Common myeloid progenitor, CD34-positive (primary cell): ENCODE results near the gene PITPNM2.

Experiments
- CTCF ChIA-PET: fragments of 350-600 bp; sonication (Branson Sonifier 250); formaldehyde crosslinking; loops from one replicate; lab custom pipeline; 2021; ENCODE audit warnings: antibody characterized with exemption; lab: Charles Lee
- POLR2A ChIA-PET: fragments of 350-600 bp; sonication (Branson Sonifier 250); formaldehyde crosslinking; loops from one replicate; lab custom pipeline; 2021; ENCODE audit warnings: antibody characterized with exemption; lab: Charles Lee
- DNase-seq, 3 donors: peaks; one replicate each; pipeline versions ENCODE4 v3.0.0 to v3.0.0-alpha.2; 2013
- H3K27ac ChIP-seq, 2 experiments: 1 replicate in 1 of 2; 2 replicates in 1 of 2; pipeline ENCODE4 v1.7.0; 2013; ENCODE audit warnings: inconsistent platforms in 2 of 2, low read length in 2 of 2, mild to moderate bottlenecking in 2 of 2, low read depth in 1 of 2, moderate library complexity in 1 of 2; ENCODE audit not compliant: severe bottlenecking in 2 of 2, insufficient read depth in 1 of 2, poor library complexity in 1 of 2
- H3K27me3 ChIP-seq, 5 experiments: replicated peaks in 2 of 5; 1 replicate in 3 of 5; 2 replicates in 2 of 5; pipeline versions ENCODE4 v1.6.1 to v1.7.0; 2013; ENCODE audit warnings: low read length in 4 of 5, mild to moderate bottlenecking in 2 of 5, moderate library complexity in 2 of 5, inconsistent platforms in 1 of 5; ENCODE audit not compliant: insufficient read depth in 5 of 5, control insufficient read depth in 4 of 5
- H3K36me3 ChIP-seq, 4 experiments: 1 replicate in 2 of 4; 2 replicates in 2 of 4; pipeline versions ENCODE4 v1.6.1 to v1.7.0; 2013; ENCODE audit warnings: low read length in 3 of 4, control low read depth in 1 of 4, mild to moderate bottlenecking in 1 of 4; ENCODE audit not compliant: control insufficient read depth in 4 of 4, insufficient read depth in 4 of 4
- H3K4me1 ChIP-seq, 4 experiments: 1 replicate in 3 of 4; 2 replicates in 1 of 4; pipeline versions ENCODE4 v1.6.1 to v1.7.1; 2013; ENCODE audit warnings: low read length in 3 of 4, mild to moderate bottlenecking in 3 of 4, control low read depth in 1 of 4, inconsistent platforms in 1 of 4, moderate library complexity in 1 of 4; ENCODE audit not compliant: control insufficient read depth in 4 of 4, insufficient read depth in 4 of 4; ENCODE audit errors: control extremely low read depth in 1 of 4
- H3K4me3 ChIP-seq, 7 experiments: 1 replicate in 4 of 7; 2 replicates in 3 of 7; pipeline versions ENCODE4 v1.5.1 to v1.7.0; 2013; ENCODE audit warnings: mild to moderate bottlenecking in 7 of 7, low read length in 6 of 7, moderate library complexity in 6 of 7, inconsistent platforms in 2 of 7, low read depth in 2 of 7, control low read depth in 1 of 7; ENCODE audit not compliant: insufficient read depth in 4 of 7, control insufficient read depth in 1 of 7; ENCODE audit errors: extremely low read depth in 1 of 7
- H3K9me3 ChIP-seq, 5 experiments: 1 replicate in 4 of 5; 2 replicates in 1 of 5; pipeline versions ENCODE4 v1.6.1 to v1.7.1; 2013; ENCODE audit warnings: low read length in 4 of 5, mild to moderate bottlenecking in 2 of 5, inconsistent platforms in 1 of 5, low read depth in 1 of 5, moderate library complexity in 1 of 5; ENCODE audit not compliant: control insufficient read depth in 4 of 5, insufficient read depth in 2 of 5; ENCODE audit errors: control extremely low read depth in 1 of 5
- WGBS: methylation state at CpG from one replicate; pipeline ENCODE4 v1.1.5; 2013; ENCODE audit not compliant: insufficient coverage; 5-methylcytosine and 5-hydroxymethylcytosine counted together

PITPNM2 gene

GRCh38 chr12:123165537-123165936 is 14.6 kb upstream of the PITPNM2 start:
- Histone ChIP-seq H3K4me1 (no peaks in the 10 kb centered on the region), H3K4me3 (no peak overlapping the region), H3K9me3 (no peaks in the 10 kb centered on the region), H3K27ac (no peak overlapping the region), H3K36me3 (peaks cover 20 to 67% (median 51%) of the 10 kb centered on the region in 4 experiments), H3K27me3 (no peaks in the 10 kb centered on the region)
- ChIA-PET CTCF (interaction anchor here (0.9 to 2.0 kb wide), 2 partner anchors 12 to 122 kb away, joined by 3 to 5 read pairs; no protein-coding TSS in a partner anchor), POLR2A (no interaction called here)
- DNase-seq = no peak
- 83% methylated on average over 1 of the region's 4 CpGs for WGBS

DNA sequence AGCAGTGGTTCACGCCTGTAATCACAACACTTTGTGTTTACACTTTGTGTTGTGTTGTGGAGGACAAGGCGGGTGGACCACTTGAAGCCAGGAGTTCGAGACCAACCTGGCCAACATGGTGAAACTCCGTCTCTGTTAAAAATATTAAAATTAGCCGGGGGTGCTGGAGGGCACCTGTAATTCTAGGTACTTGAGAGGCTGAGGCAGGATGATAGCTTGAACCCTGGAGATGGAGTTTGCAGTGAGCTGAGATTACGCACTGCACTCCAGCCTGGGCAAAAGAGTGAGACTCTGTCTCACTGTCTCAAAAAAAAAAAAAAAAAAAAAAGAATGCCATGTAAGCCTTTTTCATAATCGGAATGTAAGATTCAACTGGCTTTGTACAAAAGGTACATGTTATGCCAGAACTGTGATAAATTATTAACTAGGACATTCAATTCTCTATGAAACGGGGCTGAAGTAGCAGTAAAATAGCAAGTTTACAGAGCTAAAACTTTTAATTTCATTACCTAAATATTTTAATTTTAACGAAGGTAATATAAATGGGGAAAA is 13.9 kb upstream of the PITPNM2 start:
- ChIA-PET CTCF (interaction anchor here (0.9 to 2.0 kb wide), 2 partner anchors 13 to 122 kb away, joined by 3 to 5 read pairs; no protein-coding TSS in a partner anchor), POLR2A (no interaction called here)
- Histone ChIP-seq H3K9me3 (no peaks in the 10 kb centered on the region), H3K36me3 (peaks cover 22 to 72% (median 51%) of the 10 kb centered on the region in 4 experiments), H3K4me1 (no peaks in the 10 kb centered on the region), H3K27me3 (no peaks in the 10 kb centered on the region), H3K27ac (no peak overlapping the region), H3K4me3 (no peak overlapping the region)
- WGBS = 100% methylated on average over 2 of the region's 9 CpGs
- no peak for DNase-seq

DNA sequence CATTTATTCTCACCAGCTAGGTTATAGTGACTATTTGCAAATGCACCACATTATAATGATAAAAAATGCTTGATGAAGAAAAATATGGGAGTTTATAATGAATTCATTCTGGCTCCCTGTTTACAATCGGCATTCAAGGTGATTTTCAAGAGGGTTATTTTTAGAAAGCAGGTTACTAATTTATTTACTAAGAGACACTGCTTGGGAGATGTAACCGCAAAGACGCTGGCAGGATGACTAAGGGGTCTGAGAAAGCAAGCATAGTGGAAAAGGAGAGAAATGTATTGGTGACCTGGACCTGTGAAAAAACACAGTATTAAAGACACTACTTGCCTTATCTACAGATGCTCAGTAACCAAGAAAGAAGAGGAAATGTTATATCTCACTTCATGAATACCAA is 13.3 kb upstream of the PITPNM2 start:
- no peak overlapping the region for H3K4me3 ChIP-seq
- CTCF ChIA-PET = no interaction called here
- H3K36me3 ChIP-seq = peaks cover 25 to 76% (median 52%) of the 10 kb centered on the region in 4 experiments
- WGBS = no CpG with 5 or more reads among the region's 3 CpGs
- no peaks in the 10 kb centered on the region for H3K27me3 ChIP-seq
- H3K27ac ChIP-seq = no peak overlapping the region
- no peaks in the 10 kb centered on the region for H3K4me1 ChIP-seq
- DNase-seq = no peak
- no peaks in the 10 kb centered on the region for H3K9me3 ChIP-seq
- POLR2A ChIA-PET = no interaction called here

DNA sequence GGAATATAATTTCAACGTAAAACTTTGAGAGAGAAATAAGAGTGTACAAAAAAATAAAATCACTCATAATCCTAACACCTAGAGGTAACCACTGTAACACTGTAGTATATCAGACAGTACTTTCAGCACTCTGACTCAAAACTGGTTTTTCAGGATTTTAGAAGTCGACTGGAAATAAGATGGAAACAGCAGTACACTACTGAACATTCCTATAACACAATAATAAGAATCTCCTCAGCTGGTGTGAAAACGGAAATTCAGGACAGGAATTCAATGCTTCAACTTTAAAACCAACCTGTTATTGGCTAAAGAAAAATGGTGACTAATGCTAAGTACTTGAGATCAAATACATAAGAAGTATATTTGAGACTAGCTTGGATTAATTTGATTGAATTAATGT is 12.3 kb upstream of the PITPNM2 start:
- no peaks in the 10 kb centered on the region for H3K4me1 ChIP-seq
- no peaks in the 10 kb centered on the region for H3K9me3 ChIP-seq
- peaks cover 30 to 78% (median 53%) of the 10 kb centered on the region in 4 experiments for H3K36me3 ChIP-seq
- no peak overlapping the region for H3K4me3 ChIP-seq
- CTCF ChIA-PET = interaction anchor here (1.7 kb wide), 1 partner anchor 121 kb away, joined by 5 read pairs; no protein-coding TSS in a partner anchor
- POLR2A ChIA-PET = interaction anchor here (0.6 kb wide), 1 partner anchor 9 kb away, joined by 4 read pairs; no protein-coding TSS in a partner anchor
- DNase-seq = no peak
- no peak overlapping the region for H3K27ac ChIP-seq
- WGBS = 100% methylated on average over 1 of the region's 3 CpGs
- no peaks in the 10 kb centered on the region for H3K27me3 ChIP-seq

DNA sequence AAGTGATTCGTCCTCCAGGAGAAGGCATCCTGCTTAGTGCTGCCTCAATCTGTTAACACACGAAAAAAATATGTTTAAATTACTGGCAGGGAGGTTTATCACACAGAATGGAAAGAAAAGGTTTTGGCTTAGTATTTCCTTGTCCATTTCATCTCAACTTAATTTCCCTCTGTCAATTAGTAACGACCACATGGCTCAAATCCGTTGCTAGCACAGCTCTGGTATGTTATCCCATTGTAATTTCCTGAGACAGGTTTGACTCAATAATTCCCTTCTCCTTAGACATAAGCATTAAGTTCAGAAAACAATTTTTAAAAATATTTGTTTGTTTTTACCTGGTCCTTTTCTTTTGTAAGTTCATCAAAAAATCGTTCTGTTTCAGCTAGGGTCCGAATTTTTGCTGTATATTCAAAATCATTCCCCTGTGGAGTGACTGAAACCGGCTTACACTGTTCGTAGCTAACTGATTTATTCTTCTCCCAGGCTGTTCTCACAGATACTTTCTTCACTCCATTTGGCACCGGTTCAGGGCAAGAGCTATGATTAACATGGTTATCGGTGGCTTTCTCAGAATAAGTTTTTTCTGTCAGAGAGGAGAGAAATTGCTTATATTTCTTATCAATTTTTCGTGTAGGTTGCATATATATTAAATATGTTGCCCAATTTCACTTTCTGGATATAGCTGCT is 10.1 kb upstream of the PITPNM2 start:
- Histone ChIP-seq H3K4me3 (no peak overlapping the region), H3K36me3 (peaks cover 20 to 65% (median 46%) of the 10 kb centered on the region in 4 experiments), H3K27me3 (no peaks in the 10 kb centered on the region), H3K4me1 (no peaks in the 10 kb centered on the region), H3K27ac (no peak overlapping the region), H3K9me3 (no peaks in the 10 kb centered on the region)
- ChIA-PET POLR2A (interaction anchor here (0.6 to 0.7 kb wide), 3 partner anchors 116 to 657 kb away, joined by 3 to 7 read pairs (median 6); no protein-coding TSS in a partner anchor), CTCF (interaction anchor here (0.9 to 1.9 kb wide), 7 partner anchors 8 to 58 kb away, joined by 3 to 6 read pairs (median 5); partner anchors contain the start of gene PITPNM2)
- 99% methylated on average over 7 of the region's 11 CpGs for WGBS
- no peak for DNase-seq

GRCh38 chr12:123153906-123154305 is 3.0 kb upstream of the PITPNM2 start:
- Histone ChIP-seq H3K4me3 (no peak overlapping the region), H3K36me3 (peaks cover 5 to 22% (median 11%) of the 10 kb centered on the region in 4 experiments), H3K27ac (no peak overlapping the region), H3K27me3 (no peaks in the 10 kb centered on the region), H3K9me3 (no peaks in the 10 kb centered on the region), H3K4me1 (peaks cover 2 to 24% (median 18%) of the 10 kb centered on the region in 4 experiments)
- no peak for DNase-seq
- CTCF ChIA-PET = interaction anchor here (0.9 to 13.7 kb wide), 3 partner anchors 18 to 122 kb away, joined by 3 to 128 read pairs (median 6); no protein-coding TSS in a partner anchor
- WGBS = 100% methylated on average over 1 of the region's 2 CpGs
- POLR2A ChIA-PET = interaction anchor here (0.6 kb wide), 1 partner anchor 59 kb away, joined by 6 read pairs; no protein-coding TSS in a partner anchor
